ENCODE results near the gene RHEB.

DNA sequence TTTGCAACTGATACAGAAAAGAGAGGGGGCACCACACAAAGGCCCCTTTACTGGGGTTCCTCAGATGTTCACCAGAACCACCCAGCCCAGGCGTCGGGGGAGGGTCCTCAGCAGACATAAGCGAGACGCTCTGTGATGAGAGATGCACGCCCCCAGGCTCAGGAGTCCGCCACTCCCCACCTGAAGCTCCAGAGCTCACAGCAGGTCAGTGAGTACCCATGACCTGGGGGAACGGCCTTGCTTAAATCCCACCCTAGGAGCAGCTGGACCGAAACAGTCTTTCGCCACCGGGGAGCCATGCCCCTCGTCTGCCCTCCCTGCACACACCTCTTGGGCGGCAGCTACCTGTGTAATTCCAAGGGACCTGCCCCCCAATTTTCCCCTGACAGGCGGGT is 82.5 kb downstream of the RHEB start:
- TF ChIP-seq, protein P1, sequence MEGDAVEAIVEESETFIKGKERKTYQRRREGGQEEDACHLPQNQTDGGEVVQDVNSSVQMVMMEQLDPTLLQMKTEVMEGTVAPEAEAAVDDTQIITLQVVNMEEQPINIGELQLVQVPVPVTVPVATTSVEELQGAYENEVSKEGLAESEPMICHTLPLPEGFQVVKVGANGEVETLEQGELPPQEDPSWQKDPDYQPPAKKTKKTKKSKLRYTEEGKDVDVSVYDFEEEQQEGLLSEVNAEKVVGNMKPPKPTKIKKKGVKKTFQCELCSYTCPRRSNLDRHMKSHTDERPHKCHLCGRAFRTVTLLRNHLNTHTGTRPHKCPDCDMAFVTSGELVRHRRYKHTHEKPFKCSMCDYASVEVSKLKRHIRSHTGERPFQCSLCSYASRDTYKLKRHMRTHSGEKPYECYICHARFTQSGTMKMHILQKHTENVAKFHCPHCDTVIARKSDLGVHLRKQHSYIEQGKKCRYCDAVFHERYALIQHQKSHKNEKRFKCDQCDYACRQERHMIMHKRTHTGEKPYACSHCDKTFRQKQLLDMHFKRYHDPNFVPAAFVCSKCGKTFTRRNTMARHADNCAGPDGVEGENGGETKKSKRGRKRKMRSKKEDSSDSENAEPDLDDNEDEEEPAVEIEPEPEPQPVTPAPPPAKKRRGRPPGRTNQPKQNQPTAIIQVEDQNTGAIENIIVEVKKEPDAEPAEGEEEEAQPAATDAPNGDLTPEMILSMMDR (IDR thresholded peaks at IDR 0.05): no peak
- no peak for TF ChIP-seq POLR2A (IDR thresholded peaks at IDR 0.05)

Data from heart left ventricle (tissue), 13 donors.